ENCODE measurements around the gene PHAF1.

Gene PHAF1

GRCh38 chr16:67146523-67147357 is 37.0 kb downstream of the PHAF1 start:
- in situ Hi-C loops (cut with MboI; ENCODE audit: low sequenced_read_pairs) = no loop called here

- in situ Hi-C loops (cut with MboI; ENCODE audit: low sequenced_read_pairs) = no loop called here
Measured at GRCh38 chr16:67147437-67148140, 37.8 kb downstream of the PHAF1 start.

- in situ Hi-C loops (cut with MboI; ENCODE audit: low sequenced_read_pairs) = no loop called here
Measured at GRCh38 chr16:67148221-67148620, 38.5 kb downstream of the PHAF1 start.

GRCh38 chr16:67148656-67149275 is 39.0 kb downstream of the PHAF1 start:
- in situ Hi-C loops (cut with MboI; ENCODE audit: low sequenced_read_pairs) = no loop called here

- in situ Hi-C loops (cut with MboI; ENCODE audit: low sequenced_read_pairs) = loop anchor here (10.0 to 25.0 kb wide), 2 partner anchors 135 to 187 kb away; partner anchors contain the start of gene CES3
Measured at GRCh38 chr16:67149276-67150046, 39.7 kb downstream of the PHAF1 start.

DNA sequence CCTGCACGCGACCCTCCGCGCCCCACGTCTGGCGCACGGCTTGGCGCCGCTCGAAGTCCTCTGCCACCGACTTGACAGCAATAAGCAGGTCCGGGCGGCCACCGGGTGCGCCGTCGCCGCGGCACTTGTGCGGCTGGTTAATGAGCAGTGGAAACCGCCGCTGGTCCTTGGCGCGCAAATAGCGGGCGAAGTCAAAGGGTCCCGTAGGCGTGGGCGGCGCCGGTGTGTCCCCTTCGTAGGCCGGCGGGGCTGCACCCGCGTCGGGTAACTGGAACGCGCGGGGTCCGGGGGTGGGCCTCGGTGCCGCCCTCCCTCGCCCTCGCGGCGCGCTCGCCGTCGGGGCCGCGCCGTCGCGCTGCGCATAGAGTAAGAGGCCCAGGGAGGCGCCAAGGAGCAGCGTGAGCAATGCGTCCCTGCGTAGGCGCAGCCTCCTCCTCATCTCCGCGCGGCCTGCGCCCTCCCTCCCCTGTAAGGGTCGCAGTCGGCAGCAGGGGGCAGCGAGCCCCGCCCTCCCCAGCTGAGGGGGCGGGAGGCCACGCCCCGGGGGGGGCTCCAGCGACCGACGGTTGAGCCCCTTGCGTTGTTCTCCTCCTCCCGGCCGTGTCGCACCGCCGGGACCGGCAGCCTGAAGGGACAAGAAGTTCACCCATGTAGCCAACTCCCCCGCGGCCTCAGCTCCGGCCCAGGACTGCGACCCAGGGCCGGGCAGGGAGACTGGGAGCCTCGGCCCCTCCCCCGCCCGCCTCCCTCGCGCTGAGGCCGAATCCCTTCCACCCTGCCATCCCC is 40.5 kb downstream of the PHAF1 start:
- in situ Hi-C loops (cut with MboI; ENCODE audit: low sequenced_read_pairs) = loop anchor here (10.0 to 25.0 kb wide), 2 partner anchors 135 to 188 kb away; partner anchors contain the start of gene CES3

GRCh38 chr16:67150833-67151396 is 41.2 kb downstream of the PHAF1 start, which contains the start of gene B3GNT9:
Gene B3GNT9, minus strand, starts transcription at chr16:67150998. Its CDS starts 513 bp downstream, at chr16:67150485.
- in situ Hi-C loops (cut with MboI; ENCODE audit: low sequenced_read_pairs) = loop anchor here (10.0 to 25.0 kb wide), 2 partner anchors 136 to 189 kb away; partner anchors contain the start of gene CES3

- in situ Hi-C loops (cut with MboI; ENCODE audit: low sequenced_read_pairs) = loop anchor here (10.0 to 25.0 kb wide), 2 partner anchors 137 to 189 kb away; partner anchors contain the start of gene CES3
Measured at GRCh38 chr16:67151431-67152097, 41.8 kb downstream of the PHAF1 start.

GRCh38 chr16:67154578-67155294 is 45.0 kb downstream of the PHAF1 start:
- in situ Hi-C loops (cut with MboI; ENCODE audit: low sequenced_read_pairs) = loop anchor here (10.0 to 25.0 kb wide), 2 partner anchors 140 to 192 kb away; partner anchors contain the start of gene CES3

DNA sequence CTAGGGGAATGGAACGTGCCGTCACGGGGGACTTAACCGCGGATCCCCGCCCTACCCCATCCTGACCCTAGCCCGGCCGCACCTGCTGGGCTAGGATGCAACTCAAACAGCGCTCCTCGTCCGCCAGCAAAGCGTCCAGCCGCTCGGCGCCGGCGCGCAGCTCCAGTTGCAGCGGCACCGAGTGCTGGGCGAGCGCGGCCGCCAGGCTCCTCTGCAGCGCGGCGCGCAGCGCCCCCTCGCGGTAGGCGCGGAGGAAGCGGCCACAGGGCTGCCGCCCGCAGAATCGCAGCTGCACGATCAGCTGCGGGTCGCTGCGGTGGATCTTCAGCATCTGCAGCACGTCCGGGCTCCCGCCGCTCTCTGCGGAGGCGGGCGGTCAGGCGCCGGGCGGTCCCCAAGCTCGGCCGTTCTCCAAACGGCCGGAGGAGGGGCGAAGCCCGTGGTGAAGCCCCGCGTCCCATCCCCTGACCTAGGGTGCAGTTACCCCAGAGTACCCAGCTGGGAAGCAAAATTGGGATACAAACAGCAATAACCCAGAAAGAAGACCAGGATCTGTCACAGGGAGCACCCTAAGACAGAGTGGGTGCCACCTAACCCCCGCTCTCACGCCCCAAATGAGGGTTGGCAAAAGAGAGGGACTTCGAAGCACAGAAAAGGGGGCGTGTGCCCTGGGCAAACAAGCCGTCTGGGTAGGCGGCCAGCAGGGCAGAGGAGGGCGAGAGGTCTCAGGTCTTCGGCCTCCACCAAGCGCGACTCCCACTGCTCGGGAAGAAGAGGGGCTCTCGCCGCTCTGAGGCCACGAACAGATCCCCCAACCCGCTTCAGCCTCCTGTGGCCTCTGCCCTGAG is 45.8 kb downstream of the PHAF1 start:
- in situ Hi-C loops (cut with MboI; ENCODE audit: low sequenced_read_pairs) = loop anchor here (10.0 to 25.0 kb wide), 2 partner anchors 141 to 193 kb away; partner anchors contain the start of gene CES3

DNA sequence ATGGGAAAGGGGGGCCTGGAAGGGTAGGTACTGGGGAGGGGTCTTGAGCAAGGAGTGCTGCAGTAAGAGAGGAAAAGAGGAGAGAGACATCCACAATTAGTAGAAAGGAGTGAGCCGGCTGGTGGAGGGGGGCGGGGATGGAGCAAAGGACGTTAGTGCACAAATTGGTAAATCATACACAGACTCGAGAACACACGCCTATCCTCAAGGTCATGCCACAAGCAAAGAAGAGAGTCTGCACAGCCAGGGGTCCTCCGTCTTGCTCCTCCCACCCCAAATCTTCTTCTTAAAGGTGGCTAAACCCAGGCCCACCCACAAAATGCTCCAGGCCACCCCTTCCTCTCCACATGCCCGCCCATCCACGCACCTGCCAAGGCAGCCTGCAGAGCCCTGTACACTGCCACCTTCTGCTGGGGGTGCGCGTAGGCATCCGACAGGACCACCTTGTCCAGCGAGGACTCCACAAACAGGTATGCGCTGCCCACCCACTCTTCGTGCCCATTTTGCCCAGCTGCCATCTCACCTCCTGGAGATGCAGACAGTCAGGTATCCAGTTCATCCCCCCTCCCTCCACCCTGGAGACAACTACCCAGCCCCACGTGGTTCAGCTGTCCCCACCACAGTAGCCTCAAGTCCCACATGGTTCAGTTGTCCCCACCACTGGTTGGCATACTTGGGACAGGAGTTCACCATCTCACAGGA is 46.6 kb downstream of the PHAF1 start:
- in situ Hi-C loops (cut with MboI; ENCODE audit: low sequenced_read_pairs) = loop anchor here (10.0 to 25.0 kb wide), 2 partner anchors 141 to 194 kb away; partner anchors contain the start of gene CES3

DNA sequence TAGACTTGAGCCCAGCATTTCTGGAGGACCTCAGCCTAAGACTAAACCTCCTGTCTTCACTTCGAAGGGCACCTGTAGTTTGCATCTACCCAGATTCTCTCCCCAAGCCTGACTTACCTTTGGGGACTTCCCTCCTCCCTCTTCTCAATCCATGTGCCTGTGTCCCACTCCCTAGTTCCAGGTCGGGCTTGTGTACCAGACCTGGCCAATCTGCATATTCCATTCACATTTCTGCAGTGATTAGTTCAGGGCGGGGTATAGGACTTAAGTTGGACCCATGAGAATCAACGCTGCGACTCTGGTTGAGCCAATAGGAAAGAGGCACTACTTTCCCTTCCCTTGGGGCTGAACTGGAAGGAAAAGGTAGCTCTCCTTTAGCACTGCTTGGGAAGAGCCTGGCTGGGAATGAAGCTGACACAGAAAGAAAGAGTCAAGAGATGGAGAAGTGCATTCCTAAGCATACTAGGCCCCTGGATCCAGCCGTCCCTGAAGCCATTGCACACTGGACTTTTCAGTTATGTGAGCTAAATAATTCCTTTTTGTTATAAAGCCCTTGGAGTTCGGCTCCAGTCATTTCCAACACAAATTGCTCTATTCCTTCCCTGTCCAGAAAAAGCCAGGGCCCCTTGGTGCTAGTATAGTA is 47.5 kb downstream of the PHAF1 start:
- in situ Hi-C loops (cut with MboI; ENCODE audit: low sequenced_read_pairs) = loop anchor here (10.0 to 25.0 kb wide), 2 partner anchors 142 to 195 kb away; partner anchors contain the start of gene CES3

GRCh38 chr16:67157892-67158635 is 48.3 kb downstream of the PHAF1 start:
- in situ Hi-C loops (cut with MboI; ENCODE audit: low sequenced_read_pairs) = loop anchor here (10.0 to 25.0 kb wide), 2 partner anchors 143 to 196 kb away; partner anchors contain the start of gene CES3

DNA sequence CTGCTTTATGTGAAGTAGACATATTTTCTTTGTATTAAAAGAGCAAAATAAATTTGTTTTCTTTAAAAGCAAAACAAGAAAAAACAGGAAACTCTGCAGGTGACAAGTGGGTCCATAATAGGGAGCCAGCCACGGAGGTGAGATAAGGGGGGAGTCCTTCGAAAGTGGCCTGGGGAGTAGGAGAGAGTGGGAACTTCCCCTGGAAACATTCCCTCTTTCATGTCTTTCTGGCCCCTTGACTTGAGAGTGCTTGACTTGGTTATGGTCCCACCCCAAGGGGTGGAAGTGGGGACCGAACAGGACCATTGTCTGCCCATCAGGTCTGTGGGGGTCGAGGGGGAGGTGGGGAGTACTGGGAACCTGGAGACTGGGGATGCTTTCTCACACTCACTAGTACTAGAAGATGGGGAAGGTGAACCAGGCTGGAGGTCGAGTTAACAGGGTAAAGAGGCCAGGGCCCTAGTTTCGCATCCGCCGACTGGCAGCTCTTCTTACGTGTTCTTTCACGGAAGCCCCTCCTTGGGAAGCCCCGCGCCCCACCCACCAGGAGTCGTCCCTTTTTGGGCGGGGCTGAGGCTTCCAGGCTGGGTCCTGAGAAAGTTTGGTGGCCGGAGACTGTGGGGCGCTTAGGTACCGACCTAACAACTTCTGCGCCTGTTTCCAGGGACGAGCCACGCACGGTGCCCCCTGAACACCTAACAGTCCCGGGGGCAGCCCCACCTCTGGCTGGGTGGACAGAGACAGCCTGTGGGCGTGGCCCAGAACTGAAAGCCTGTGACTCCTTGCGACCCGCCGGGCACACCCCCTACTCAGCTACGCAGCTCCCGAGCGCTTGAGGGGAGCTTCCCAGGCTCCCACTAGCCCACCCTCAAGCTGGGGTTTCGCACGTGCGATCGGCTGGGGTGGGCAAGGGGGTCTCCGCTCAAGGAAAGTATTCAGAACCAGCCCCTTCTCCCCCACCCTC is 49.2 kb downstream of the PHAF1 start:
- in situ Hi-C loops (cut with MboI; ENCODE audit: low sequenced_read_pairs) = loop anchor here (10.0 to 25.0 kb wide), 2 partner anchors 144 to 197 kb away; partner anchors contain the start of gene CES3
